GM21529 (cell line): ENCODE data around the gene PRKN.
"Not testable (repeated sequence)": the region's sequence is repeated elsewhere in the genome, so short reads cannot be mapped to it uniquely, and the experiment has no call there.

Experiments used
- ATAC-seq: cut with Tn5 transposase; IDR thresholded peaks from one replicate; pipeline ENCODE4 v1.9.1; 2021; ENCODE audit not compliant: unreplicated experiment

The PRKN gene

DNA sequence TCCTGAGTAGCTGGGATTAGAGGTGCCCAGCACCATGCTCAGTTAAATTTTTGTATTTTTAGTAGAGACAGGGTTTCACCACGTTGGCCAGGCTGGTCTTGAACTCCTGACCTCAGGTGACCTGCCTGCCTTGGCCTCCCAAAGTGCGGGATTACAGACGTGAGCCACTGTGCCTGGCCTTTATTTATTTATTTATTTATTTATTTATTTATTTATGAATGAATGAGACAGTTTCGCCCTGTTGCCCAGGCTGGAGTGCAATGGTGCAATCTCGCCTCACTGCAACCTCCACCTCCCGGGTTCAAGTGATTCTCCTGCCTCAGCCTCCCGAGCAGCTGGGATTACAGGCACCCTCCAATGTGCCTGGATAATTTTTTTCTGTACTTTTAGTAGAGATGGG is 48.7 kb downstream of the PRKN start:
- not testable (repeated sequence) for ATAC-seq

DNA sequence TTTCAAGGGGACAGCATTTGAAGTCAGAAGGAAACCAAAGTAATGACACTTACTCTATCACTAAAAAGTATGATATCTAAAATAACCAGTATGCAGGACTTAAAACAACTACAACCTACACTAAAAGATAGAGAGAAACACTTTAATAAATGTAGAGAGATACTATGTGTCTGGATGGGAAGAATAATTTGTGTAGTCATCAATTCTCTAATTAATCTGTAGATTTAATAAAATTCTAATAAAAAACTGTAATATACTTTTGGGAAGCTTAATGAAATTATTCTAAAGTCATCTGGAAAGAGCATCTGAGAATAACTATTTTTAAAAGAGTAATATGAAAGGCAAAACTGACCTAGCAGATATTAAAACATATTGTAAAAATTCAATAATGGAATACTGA is 52.1 kb downstream of the PRKN start:
- no peak for ATAC-seq

DNA sequence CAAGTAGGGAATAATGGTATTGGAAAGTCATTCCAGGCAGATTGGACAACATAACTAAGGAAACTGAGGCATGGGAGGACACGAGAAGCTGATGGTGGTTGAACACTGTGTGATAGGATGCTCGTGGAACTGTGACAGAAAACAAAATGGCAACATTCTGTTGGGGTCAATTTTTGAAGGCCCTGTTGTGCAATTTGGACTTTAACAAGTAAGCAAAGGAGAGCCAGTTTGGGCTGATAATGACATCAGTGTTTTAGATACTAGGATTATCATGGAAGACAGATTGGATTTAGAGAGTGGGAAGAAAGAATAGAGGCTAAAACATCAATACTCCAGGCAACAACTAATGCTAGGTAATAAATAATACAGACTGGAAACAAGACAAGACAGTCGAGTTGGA is 53.1 kb downstream of the PRKN start:
- no peak for ATAC-seq

DNA sequence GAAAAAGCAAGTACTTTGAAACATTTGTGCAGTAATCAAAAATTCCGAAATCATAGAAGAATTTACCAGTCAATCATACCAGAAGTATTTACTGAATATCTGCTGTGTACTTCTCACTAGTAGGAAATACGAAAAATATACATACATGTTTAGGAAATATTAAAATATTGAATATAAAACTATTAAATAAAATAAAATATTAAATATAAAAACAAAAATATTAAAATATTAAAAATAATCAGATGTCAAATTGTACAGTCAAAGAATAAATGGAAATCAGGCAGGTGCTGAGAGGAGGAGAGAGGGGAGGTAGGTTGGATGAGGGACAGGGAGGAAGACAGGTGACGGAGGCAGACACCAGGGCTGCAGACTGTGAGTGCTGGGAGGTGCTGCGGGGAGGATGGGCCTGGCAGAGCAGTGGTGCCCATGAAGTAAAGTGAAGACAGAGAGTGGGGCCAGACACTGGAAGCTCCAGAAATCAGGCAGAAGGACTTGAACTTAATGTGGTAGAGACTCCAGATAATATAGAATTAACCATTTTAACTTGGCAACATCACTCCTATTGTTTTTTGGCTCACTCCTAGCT is 55.9 kb downstream of the PRKN start:
- no peak for ATAC-seq

DNA sequence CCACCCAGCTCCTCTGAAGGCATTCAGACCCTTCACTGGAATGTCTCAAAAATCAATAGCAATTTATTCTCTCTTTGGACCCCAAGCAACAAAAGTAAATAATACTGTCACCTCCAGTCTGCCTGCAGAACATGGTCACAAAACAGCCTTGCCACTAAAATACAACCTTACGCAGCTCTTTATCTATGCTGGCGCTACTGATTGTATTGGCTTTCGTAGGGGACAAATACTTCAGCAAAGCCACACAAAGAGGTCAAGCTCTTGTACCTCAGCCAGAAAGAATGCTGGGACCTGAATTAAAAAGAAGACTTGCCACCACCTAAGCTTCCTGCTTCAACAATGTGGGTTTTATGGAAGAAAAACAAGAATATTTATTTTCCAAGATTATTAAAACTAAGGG is 57.2 kb downstream of the PRKN start:
- ATAC-seq = no peak

DNA sequence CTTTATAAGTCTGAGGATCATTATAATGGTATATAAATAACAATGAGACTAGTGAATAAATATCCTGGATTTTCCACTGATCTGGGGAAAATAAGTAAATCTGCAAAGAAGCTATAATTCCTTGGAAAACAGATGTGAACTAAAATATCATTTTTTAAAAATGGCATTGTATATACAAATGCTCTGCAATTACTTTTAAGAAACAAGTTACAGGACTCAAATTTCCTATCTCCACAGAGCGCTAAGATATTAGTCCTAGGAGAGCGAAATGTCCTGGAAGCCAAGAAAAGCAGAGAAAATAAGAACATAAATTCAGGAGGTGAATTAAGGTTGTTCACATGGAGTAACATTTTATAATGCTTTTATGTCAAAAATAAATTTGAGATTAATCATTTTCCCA is 61.3 kb downstream of the PRKN start:
- ATAC-seq = no peak

DNA sequence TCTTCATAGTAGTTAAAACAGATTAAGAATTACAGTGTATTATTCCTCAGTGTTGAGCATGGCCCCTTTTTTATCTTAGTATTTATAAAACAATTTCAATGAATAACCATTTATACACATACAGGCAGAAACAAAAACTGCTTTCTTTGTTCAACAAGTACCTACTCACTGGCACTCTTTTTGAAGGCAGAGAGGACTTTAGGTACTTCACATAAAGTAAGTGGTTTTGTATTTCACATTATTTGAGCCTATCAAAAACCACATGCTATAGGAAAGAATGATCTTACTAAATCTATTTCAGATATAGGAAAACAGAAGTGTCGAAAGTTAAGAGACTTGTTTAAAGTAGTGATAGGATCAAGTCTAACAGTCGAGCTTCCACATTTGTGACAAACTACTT is 73.8 kb downstream of the PRKN start:
- no peak for ATAC-seq

DNA sequence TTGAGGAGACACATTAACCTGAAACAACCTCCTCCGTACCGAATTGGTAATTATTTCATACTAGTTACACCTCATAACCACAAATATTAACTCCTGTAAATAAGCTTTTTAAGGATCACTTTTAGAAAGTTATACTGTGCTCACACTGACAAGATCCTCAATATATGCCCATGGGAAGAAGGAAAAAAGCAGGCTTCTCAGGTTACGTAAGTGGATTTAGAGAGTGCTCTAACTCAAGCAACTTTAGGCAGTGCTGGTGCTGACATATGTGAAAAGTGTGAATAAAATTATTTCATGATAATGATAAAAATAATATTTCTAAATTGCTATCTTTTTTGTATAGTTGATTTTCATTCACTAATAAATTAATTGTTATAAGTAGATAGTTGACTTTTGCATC is 76.1 kb downstream of the PRKN start:
- no peak for ATAC-seq

DNA sequence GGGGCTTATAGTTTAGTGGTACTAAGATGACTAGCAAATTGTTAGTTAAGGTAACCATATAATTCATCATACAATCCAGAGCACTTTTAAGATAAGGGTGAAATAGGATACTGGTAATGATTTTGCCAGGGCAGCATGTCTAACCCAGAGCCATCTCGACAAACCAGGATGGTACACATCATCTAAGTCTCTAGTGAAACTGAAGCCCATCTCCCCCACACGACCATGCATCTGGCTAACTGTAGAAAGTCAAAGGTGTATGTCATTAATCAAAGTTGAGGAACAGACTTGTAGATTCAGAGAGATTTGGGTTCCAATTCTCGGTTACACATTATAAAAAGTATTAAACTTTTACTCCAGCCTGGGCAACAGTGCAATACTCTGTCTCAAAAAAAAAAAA is 78.3 kb downstream of the PRKN start:
- no peak for ATAC-seq

DNA sequence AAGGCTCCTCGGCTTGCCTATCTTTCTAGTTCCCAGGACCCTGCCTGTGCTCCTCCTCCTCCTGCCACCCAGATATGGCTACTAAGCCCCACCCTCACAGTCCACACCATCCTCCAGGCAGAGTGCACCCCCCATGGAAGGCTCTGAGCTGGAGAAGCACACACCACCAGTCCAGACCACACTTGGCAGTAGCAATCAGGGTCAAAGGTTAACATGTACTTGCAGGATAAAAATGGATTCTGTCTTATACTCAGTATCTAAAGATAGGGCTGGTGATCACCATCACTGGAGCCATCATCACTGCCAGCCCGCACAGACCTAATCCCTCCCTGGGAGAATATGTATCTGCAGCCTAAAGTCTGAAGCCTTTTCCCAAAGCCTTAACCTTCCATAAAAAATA is 83.4 kb downstream of the PRKN start:
- ATAC-seq = no peak

DNA sequence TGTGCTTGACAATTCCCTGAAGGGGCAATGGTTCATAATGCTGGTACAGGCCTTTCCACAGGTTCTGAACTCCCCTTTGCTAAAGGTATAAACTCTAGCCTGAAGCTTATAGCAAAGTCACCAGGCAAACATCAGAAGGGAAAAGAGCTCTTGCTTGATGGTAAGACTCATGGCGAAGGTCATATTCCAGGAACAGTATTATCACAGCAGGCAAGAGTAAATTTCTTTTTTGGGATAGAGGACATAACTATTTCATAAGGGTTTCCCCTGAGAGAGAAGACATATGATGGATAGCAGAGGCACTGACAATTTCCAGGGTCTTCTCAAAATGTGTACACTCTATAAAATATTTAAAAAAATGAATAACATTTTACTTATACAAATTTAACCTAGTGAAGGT is 86.8 kb downstream of the PRKN start:
- no peak for ATAC-seq

DNA sequence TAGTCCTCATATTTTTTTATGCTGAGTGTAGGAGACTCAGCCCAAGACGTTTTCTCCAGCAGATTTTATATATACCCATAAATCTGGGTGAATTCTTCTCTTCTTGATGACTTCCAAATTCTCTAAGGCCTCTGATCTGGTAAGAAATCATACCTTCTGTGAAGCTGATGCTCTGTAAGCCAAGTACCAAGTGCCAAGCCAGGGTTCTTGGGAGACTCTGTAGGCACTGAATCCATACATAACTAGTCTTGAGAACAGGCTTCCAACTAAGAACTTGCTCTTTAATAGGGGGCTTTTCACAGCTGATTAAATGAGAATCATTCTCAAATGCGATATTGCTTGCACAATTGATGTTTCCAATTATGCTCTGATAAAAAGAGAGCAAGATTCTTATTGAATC is 87.6 kb downstream of the PRKN start:
- ATAC-seq = no peak

DNA sequence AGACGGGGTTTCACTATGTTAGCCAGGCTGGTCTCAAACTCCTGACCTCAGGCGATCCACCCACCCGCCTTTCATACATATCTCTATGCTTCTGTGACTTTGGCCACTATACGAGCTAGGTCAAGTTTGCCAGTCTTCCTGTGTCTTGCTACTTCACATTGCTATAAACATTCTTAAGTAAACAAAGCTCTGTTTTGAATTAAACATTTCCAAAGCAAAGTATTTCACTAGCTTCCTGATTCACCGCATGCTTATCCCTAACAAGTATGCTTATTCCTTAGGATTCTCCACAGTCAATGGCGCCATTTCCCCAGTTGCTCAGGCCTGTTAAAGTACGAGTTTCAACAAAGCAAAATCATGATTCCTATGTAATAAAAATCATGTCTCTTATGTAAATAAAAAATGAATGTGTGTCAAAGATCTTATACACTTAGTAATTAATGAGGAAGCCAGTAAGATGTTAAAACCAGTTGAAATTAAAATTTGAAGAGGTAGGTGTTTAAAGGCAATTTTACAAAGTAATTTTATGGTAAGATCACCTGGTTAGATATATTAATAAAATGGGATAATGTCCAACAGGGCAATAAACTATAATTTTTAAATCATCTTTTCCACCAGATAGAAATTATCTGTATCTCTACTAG is 88.5 kb downstream of the PRKN start:
- ATAC-seq = no peak

DNA sequence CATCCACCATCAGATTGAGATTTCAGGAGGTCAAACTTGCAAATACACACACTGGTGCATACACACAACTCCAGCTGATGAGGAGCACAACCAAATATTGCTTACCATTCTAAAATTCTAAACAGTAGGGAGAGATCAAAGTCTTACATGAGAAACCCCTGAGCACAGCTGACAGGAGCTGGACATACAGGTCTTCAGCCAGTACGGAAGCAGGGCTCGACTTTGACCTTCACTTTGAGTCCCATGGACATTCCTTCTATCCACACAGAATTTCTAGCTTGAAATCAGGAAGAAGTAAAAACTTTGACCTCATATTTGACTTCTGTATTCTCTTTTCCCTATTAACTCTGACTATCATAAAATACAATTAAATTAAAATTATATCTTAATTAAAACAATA is 90.2 kb downstream of the PRKN start:
- ATAC-seq = no peak

DNA sequence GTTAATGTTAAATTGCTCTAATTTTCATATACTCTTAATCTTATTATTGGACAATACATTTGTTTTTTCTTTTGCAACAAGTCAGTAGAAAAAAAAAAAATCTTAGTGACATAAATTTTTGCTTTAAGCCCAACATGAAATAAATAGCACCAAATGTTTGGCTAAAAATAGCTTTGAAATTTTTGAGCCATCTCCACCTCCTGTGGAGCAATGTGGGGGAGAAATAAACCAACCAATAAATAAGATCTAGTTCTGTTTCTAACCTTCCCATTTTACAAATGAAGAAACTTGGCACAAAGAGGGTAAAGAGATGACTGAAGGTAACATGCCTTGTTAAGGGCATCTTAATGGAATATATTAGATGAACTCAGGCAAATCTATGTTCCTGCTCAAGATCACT is 91.4 kb downstream of the PRKN start:
- ATAC-seq = no peak

DNA sequence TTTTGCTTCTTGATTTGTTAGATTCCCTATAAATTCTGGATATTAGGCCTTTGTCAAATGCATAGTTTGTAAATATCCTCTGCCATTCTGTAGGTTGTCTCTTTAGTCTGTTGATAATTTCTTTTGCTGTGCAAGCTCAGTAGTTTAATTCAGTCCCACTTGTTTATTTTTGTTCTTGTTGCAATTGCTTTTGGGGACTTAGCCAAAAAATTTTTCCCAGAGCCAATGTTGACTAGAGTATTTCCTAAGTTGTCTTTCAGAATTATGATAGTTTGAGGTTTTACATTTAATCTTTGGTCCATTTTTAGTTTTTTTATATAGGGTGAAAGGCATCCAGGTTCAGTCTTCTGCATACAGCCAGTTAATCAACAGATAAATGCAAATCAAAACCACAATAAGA is 96.0 kb downstream of the PRKN start:
- no peak for ATAC-seq

DNA sequence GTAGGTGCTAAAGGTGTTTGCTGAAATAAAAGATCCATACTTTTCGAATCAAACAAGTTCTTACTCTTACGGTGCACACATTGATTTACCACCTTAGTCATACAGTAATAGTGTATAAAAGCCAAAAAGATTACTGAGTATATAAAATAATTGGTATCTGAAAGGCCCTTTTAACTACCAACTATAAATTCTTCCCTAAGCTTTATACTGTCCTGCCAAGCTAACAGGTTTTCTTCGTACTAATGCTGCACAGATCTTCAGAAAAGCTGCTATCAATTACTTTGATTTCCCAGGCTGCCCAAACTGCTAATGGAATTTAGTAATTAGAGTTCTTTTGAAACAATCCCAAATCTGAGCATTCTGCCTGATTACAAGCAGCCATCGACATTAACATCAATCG is 97.5 kb downstream of the PRKN start:
- no peak for ATAC-seq

DNA sequence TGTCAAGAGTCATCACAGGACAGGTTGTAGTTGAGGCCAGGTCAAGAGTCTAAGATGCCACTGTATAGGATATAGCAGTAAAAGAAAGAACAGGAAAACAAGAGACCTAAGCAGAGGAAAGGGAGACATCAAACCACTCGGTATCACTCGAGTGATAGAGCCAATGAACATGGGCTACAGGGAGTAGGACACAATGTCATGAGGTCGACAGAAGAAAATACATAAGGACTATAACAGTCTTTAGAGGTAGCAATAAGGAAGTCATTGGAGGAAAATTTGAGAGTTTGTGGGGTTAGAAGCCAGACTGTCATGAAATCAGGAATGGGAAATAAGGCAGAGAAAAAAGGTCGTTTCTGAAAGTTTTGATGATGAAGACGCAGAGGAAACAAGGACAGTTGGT is 99.7 kb downstream of the PRKN start:
- no peak for ATAC-seq

DNA sequence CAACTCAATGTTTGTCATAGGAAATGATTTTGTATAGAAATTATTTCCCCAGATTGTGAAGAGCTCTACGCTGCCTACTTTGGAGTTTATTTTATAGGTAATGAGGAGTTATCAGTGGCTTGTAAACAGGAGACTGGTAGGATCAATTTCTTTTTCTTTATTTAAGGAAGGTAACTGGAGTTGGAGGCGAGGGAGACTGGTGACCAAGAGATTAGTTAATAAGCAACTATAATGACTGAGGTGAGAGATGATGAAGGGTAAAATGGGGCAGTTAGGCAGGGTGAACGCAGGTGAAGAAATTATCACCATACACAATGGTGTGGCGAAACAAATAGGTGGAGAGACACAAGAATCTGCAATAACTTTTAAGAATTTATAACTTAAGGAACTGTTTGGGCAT is 100.2 kb downstream of the PRKN start:
- ATAC-seq = no peak

DNA sequence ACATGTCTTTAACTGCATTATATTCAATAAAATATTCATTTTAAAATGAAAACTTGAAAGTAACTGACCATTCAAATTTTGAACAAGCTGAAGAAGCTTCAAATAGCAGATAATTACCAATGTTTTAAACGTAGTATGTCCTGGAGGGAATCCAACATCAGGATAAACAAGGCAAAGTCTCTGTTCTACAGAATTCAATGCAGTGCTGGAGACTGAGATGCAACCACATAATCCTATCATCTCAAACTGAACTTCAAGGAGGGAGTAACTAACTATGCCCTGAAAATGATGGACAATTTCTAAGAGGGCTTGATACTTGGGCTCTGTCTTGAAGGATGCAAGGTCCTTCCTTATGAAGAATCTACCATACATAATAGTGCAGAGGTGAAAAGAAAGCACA is 100.7 kb downstream of the PRKN start:
- ATAC-seq = no peak

DNA sequence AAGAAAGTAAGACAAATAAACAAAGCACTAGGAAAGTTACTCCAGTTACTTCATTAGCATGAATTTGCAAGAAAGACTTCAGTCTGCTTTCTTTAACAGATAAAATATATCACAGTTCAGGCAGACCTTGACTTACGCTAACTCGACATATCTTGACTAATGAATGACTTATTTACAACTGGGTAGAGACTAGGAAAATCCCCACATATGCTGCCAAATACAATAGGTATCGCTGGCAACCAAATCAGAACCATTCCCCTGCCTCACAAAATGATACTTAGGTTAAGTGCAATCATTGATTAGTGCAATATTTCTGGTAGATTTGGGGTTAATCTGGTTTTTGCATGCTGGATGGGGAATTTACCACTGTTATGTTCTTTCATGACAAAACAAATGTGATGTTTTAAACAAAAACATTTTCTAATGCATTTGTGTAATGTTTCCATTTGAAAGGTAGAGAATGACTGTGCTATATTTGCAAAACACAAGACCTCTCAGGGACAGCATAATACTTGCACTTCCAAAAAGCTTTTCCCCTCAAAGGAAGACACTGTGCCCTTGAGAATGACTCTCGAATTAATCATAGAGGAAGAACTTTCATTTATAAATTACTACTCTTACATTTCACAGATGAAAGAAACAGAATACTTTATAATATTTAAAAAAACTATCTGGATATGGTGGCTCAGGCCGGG is 101.6 kb downstream of the PRKN start:
- ATAC-seq = no peak

DNA sequence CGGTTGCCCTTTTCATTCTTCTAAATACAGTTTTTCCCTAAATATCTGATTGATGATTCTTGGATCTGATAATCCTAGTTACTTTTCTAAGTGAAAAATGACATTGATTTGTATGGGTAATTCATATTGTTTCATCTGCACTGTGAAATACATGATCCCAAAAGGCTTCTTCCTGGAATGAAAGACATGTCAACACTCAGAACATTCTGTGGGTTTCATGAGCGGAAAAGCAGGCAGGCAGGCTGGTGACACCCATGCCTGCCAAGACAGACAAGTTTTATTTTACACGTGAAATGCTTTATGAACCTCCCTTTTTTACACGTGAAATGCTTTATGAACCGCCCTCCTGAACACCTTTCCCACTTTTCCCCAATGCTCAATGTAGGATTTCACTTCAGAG is 105.0 kb downstream of the PRKN start:
- ATAC-seq = no peak

DNA sequence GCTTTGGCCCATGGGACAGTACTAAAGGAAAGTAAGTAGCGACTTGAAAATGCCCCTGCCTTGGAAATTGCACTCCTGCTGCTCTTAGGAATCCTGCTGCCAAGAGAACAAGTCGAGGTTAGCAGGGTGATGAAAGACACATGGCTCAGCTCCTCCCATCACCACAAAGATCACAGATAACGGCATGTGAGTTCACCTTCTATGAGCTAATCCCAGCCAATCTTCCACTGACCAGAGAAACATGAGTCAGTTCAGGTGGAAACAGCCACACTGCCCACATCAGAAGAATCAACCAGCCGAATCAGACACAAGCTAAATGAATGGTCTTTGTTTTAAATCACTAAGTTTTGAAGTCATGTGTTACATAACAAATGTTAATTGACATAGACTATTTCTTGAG is 106.3 kb downstream of the PRKN start:
- ATAC-seq = no peak
